Epithelial cell of esophagus (primary cell): ENCODE data around the gene DAZAP1.

ENCODE experiments used
- DNase-seq: peaks from one replicate; pipeline ENCODE4 v3.0.0; 2010; ENCODE audit warnings: low read depth
- H3K4me3 ChIP-seq: 2 replicates; pipeline ENCODE4 v1.5.1; 2011; ENCODE audit warnings: mild to moderate bottlenecking, low read length, control low read depth
- TF ChIP-seq, protein P1 (sequence below): IDR thresholded peaks from 2 replicates; pipeline ENCODE4 v1.5.1; 2011; ENCODE audit warnings: low read depth, mild to moderate bottlenecking, low read length, control low read depth, inconsistent platforms; ENCODE audit not compliant: insufficient read depth; ENCODE audit errors: missing control alignments

The DAZAP1 gene

DNA sequence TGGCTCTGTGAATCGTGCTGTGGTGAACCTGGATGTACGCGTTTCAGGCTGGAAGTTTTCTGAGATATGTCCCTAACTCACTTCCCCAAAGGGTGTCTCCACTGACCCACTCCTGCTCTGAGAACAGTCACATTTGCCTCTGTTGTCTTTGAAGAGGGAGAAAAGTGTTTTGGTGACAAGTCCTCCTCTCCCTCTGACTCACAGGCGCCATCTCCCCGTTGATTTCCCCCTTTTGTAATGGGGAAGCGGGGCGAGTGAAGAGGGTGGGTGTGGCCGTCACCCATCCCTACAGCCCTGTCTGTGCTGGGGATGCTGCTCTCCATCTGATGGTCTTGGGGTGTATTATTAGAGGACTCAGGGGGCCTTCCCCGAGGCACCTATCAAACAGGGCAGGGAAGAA is 52.1 kb downstream of the DAZAP1 start:
- no peak overlapping the region for H3K4me3 ChIP-seq
- TF ChIP-seq, protein P1, sequence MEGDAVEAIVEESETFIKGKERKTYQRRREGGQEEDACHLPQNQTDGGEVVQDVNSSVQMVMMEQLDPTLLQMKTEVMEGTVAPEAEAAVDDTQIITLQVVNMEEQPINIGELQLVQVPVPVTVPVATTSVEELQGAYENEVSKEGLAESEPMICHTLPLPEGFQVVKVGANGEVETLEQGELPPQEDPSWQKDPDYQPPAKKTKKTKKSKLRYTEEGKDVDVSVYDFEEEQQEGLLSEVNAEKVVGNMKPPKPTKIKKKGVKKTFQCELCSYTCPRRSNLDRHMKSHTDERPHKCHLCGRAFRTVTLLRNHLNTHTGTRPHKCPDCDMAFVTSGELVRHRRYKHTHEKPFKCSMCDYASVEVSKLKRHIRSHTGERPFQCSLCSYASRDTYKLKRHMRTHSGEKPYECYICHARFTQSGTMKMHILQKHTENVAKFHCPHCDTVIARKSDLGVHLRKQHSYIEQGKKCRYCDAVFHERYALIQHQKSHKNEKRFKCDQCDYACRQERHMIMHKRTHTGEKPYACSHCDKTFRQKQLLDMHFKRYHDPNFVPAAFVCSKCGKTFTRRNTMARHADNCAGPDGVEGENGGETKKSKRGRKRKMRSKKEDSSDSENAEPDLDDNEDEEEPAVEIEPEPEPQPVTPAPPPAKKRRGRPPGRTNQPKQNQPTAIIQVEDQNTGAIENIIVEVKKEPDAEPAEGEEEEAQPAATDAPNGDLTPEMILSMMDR, result no peak
- no peak for DNase-seq

DNA sequence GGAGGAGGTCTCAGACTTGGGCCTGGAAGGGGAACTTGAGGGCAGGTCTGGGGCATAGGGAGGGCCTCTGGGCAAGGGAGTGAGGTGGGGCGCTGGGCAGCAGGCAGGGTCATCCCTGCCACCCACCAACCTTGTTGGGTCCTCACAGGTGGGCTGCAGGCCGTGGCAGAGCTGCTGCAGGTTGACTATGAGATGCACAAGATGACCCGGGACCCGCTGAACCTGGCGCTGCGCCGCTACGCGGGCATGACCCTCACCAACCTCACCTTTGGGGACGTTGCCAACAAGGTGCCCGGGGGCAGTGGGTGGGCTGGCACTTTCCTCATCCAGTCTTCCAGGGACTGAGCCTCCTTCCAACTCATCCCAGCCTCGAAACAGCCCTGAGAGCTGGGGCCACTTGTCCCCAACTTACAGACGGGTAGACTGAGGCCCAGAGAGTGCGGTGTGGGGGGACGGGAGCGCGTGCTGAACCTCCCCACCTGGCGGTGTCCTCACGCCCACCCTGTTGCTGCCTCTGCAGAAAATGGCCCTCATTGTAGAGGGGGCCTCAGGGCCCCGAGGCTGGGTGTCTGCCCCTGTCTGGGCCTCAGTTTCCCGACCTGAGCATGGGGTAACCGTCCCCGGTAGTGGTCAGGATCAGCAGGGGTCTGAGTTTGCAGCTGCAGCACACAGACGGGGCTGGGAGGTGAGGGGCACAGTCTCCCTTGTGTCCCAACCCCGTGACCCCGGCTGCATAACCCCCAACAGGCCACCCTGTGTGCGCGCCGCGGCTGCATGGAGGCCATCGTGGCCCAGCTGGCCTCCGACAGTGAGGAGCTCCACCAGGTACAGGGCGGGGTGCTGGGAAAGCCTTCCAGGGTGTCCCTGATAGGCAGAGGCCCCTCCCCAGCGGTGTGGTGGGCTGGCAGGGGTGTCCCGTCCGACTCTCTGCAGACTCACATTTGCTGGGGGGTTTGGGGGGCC is 52.9 kb downstream of the DAZAP1 start:
- no peak for DNase-seq
- no peak overlapping the region for H3K4me3 ChIP-seq
- TF ChIP-seq, protein P1, result no peak

DNA sequence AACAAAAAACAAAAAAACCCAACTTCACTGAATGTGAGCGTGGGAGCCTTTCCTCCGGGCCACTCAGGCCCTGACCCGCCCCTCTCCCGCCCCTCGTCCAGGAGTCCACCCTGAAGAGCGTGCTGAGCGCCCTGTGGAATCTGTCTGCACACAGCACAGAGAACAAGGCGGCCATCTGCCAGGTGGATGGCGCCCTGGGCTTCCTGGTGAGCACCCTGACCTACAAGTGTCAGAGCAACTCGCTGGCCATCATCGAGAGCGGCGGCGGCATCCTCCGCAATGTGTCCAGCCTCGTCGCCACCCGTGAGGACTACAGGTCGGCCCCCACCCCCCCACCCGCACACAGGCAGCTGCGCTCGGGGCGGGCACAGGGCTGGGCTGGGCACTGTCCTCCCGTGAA is 54.5 kb downstream of the DAZAP1 start:
- H3K4me3 ChIP-seq, result no peak overlapping the region
- TF ChIP-seq, protein P1, result no peak
- DNase-seq, result no peak

DNA sequence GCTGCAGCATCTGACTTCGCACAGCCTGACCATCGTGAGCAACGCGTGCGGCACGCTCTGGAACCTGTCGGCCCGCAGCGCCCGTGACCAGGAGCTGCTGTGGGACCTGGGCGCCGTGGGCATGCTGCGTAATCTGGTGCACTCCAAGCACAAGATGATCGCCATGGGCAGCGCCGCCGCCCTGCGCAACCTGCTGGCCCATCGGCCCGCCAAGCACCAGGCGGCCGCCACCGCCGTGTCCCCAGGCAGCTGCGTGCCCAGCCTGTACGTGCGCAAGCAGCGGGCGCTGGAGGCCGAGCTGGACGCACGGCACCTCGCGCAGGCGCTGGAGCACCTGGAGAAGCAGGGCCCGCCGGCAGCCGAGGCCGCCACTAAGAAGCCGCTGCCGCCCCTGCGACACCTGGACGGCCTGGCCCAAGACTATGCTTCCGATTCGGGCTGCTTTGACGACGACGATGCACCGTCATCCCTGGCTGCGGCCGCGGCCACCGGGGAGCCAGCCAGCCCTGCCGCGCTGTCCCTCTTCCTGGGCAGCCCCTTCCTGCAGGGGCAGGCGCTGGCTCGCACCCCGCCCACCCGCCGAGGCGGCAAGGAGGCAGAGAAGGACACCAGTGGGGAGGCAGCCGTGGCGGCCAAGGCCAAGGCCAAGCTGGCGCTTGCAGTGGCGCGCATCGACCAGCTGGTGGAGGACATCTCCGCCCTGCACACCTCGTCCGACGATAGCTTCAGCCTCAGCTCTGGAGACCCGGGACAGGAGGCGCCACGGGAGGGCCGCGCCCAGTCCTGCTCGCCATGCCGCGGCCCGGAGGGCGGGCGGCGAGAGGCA is 58.0 kb downstream of the DAZAP1 start:
- peak; percentile 79 for DNase-seq

DNA sequence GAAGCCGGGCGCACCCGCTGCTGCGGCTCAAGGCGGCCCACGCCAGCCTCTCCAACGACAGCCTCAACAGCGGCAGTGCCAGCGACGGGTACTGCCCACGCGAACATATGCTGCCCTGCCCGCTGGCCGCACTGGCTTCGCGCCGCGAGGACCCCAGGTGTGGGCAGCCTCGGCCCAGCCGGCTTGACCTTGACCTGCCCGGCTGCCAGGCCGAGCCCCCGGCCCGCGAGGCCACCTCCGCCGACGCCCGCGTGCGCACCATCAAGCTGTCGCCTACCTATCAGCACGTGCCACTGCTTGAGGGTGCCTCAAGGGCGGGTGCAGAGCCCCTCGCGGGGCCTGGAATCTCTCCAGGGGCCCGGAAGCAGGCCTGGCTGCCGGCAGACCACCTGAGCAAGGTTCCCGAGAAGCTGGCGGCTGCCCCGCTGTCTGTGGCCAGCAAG is 58.7 kb downstream of the DAZAP1 start:
- DNase-seq, result no peak
- TF ChIP-seq, protein P1, result no peak
- no peak overlapping the region for H3K4me3 ChIP-seq

More for the DNA sequence above, 58.0 kb downstream of the DAZAP1 start:
- TF ChIP-seq, protein P1, result peak; percentile 52
- H3K4me3 ChIP-seq, result no peak overlapping the region

DNA sequence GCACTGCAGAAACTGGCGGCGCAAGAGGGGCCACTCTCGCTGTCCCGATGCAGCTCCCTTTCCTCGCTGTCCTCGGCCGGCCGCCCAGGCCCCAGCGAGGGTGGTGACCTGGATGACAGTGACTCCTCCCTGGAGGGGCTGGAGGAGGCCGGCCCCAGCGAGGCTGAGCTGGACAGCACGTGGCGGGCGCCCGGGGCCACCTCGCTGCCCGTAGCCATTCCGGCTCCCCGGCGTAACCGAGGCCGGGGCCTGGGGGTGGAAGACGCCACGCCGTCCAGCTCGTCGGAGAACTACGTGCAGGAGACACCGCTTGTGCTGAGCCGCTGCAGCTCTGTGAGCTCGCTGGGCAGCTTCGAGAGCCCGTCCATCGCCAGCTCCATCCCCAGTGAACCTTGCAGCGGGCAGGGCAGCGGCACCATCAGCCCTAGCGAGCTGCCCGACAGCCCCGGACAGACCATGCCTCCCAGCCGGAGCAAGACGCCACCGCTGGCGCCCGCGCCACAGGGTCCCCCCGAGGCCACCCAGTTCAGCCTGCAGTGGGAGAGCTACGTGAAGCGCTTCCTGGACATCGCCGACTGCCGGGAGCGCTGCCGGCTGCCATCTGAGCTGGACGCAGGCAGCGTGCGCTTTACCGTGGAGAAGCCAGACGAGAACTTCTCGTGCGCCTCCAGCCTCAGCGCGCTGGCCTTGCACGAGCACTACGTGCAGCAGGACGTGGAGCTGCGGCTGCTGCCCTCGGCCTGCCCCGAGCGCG is 59.3 kb downstream of the DAZAP1 start:
- TF ChIP-seq, protein P1, result no peak
- DNase-seq, result no peak
- H3K4me3 ChIP-seq, result no peak overlapping the region
